ENCODE data around the gene TNKS1BP1.

GRCh38 chr11:57357856-57358255 lies 33.1 kb upstream of the TNKS1BP1 start:
- TF ChIP-seq GATA3 (IDR thresholded peaks at IDR 0.05; ENCODE audit: low read depth, low read length) (no peak), GATA2 (IDR thresholded peaks at IDR 0.05; ENCODE audit: low read depth, low read length) (no peak)

All from SH-SY5Y (cell line).